ENCODE results near the gene MBD6.

- no peak for TF ChIP-seq MAFK (IDR thresholded peaks at IDR 0.05; ENCODE audit: low read depth, low read length)
- TF ChIP-seq CTCF (conservative IDR thresholded peaks at IDR 0.05; ENCODE audit: low read depth, low read length), result no peak
Measured at GRCh38 chr12:57541717-57542116, 19.1 kb downstream of the MBD6 start.
